Spleen (tissue), 7 donors: Measurements from ENCODE around the gene WSCD1.

Experiments
- POLR2A ChIP-seq, 3 donors: fragments of 450-650 bp; IDR thresholded peaks; one replicate each; pipeline ENCODE4 v1.5.1; 2017; ENCODE audit warnings: antibody characterized with exemption in 3 of 3, mild to moderate bottlenecking in 1 of 3
- TF ChIP-seq, protein P1 (sequence below), 11 experiments: fragments of 200-600 bp in 7 of 11; fragments of 450-650 bp in 4 of 11; sonication (generic) in 4 of 11; IDR thresholded peaks in 8 of 11; conservative IDR thresholded peaks in 3 of 11; 1 replicate in 7 of 11; 2 replicates in 4 of 11; pipeline versions ENCODE4 v1.4.0 to v1.8.0; 2016 to 2021; ENCODE audit warnings: antibody characterized with exemption in 11 of 11, inconsistent platforms in 4 of 11, mild to moderate bottlenecking in 1 of 11
- donor health status: DM: no; HTN: no; CAD: no; lungs with moderate emphysema.
- donor health status: DM: no; HTN: no; CAD: no.
- donor health status: DM: no; HTN: no; CAD: no.

DNA sequence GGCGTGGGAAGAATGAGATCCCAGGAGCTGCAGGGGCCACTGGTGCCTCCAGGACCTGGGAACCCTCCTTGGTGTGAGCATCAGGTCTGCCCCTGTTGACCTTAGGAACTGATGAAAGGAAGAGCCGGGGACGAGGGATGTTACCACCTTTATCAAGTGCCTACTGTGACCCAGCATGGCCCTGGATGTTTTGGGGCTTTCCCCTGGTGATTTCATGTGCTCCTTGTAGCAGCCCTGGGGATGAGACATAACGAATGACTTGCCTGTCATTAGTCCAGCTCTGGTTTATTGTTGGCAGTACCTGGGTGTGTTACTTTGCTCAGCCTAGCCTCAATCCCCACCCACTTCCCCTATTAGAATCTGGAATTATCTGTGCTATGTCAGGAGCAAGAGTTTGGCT is 39.9 kb downstream of the WSCD1 start:
- no peak for TF ChIP-seq POLR2A (IDR thresholded peaks at IDR 0.05)
- TF ChIP-seq, protein P1, sequence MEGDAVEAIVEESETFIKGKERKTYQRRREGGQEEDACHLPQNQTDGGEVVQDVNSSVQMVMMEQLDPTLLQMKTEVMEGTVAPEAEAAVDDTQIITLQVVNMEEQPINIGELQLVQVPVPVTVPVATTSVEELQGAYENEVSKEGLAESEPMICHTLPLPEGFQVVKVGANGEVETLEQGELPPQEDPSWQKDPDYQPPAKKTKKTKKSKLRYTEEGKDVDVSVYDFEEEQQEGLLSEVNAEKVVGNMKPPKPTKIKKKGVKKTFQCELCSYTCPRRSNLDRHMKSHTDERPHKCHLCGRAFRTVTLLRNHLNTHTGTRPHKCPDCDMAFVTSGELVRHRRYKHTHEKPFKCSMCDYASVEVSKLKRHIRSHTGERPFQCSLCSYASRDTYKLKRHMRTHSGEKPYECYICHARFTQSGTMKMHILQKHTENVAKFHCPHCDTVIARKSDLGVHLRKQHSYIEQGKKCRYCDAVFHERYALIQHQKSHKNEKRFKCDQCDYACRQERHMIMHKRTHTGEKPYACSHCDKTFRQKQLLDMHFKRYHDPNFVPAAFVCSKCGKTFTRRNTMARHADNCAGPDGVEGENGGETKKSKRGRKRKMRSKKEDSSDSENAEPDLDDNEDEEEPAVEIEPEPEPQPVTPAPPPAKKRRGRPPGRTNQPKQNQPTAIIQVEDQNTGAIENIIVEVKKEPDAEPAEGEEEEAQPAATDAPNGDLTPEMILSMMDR (IDR thresholded peaks at IDR 0.05 in 8 of 11, conservative IDR thresholded peaks at IDR 0.05 in 3 of 11), result no peak
